ENCODE results near the gene ZNF418.
"Not testable (repeated sequence)": the region's sequence is repeated elsewhere in the genome, so short reads cannot be mapped to it uniquely, and the experiment has no call there.

The ZNF418 gene

DNA sequence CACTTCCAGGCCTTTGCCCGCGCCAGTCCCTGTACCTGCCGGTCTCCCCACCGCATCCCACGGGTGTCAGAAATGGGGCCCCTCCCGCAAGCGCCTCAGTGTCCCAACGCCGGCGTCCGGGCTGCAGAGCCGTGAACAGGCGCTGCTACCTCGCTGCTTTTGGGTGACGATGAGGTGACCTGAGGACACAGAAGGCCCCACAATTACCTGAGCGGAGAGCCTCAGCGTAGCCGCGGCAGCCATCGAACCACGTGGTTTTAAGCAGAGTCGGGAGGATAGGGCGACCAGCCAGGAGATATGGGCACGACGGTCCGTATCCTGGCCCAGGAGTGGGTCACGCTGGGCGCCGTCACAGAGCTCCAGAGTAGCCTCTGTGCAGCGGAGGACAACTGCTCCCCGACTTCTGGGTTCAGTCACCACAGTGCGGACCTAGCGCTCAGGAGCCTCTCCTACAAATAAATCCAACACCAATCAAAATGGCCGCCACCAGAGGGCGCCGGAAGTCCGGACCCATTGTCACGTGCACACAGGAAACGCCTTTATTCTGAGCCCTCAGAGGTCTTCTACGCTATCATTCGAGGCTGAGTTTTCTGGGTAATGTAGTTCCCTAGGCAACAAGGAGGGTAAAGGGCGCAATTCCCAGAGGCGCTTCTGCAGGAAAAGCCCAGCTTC, 46.5 kb downstream of the ZNF418 start, which contains the start of gene ZNF814:
TSS of gene ZNF814 (minus strand) at position 478 of the 672 bp plus-strand sequence. CDS start at position 243, 235 bp downstream.
- DNase-seq (ENCODE audit: low spot score), result peak; percentile 81

DNA sequence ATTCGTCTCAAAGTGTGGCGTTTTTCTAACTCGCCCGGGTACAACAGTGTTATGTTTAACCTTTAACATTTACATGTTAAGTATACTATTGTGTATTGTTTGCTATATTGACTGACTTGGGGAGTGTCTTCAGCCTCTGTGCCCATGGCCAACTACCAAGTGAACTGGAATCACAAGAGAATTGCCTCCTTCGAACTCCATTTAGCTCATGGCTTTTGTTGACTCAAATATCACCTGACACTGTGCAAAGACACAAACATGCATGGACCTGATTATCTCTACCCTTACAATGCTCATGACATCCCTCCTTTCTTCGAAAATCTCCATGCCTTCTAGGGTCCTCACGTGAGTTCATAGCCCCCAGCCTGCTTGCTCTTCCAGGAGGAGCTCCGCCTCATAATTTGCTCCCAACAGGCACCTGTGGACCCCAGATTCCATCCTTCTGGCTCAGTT, 47.1 kb downstream of the ZNF418 start:
- no peak for DNase-seq (ENCODE audit: low spot score)

GRCh38 chr19:57887195-57887941, 47.8 kb downstream of the ZNF418 start:
- DNase-seq (ENCODE audit: low spot score), result no peak

GRCh38 chr19:57886046-57886445, 49.2 kb downstream of the ZNF418 start:
- no peak for DNase-seq (ENCODE audit: low spot score)

GRCh38 chr19:57873883-57874799, 61.1 kb downstream of the ZNF418 start:
- DNase-seq (ENCODE audit: low spot score), result not testable (repeated sequence)

DNA sequence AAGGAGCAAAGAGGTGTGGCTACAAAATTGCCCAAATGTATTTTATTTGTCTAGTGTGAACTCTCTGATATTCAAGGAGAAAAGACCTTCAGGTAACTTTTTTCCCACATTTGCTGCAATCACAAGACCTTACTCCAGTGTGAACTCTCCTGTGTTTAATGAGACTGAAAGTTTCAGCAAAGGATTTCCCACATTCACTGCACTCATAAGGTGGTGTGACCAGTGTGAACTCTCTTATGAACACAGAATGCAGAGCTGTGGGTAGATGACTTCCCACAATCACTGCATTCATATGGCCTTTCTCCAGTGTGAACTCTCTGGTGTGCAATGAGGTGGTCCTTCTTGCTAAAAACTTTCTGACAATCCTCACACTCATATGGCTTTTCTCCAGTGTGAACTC, 62.8 kb downstream of the ZNF418 start:
- DNase-seq (ENCODE audit: low spot score), result no peak

Data from hematopoietic multipotent progenitor cell treated with erythropoietin and hydrocortisone succinate and interleukin-3 and kit ligand, for 15 days (in vitro differentiated cells).